Measurements from ENCODE around the gene PNRC1.
"Not testable (repeated sequence)": the region's sequence is repeated elsewhere in the genome, so short reads cannot be mapped to it uniquely, and the experiment has no call there.

PNRC1 gene

GRCh38 chr6:89098461-89098860 is 17.9 kb downstream of the PNRC1 start:
- FAIRE-seq (no peak), DNase-seq (ENCODE audit: insufficient read length, low spot score) (no peak)

GRCh38 chr6:89100114-89100513 is 19.6 kb downstream of the PNRC1 start:
- no peak for DNase-seq (ENCODE audit: insufficient read length, low spot score)

GRCh38 chr6:89110284-89110683 is 29.7 kb downstream of the PNRC1 start:
- FAIRE-seq (no peak), DNase-seq (ENCODE audit: insufficient read length, low spot score) (no peak)

More at GRCh38 chr6:89100114-89100513, 19.6 kb downstream of the PNRC1 start:
- FAIRE-seq, result no peak

- DNase-seq (ENCODE audit: insufficient read length, low spot score), result no peak
- no peak for FAIRE-seq
Measured at GRCh38 chr6:89111933-89112332, 31.4 kb downstream of the PNRC1 start.

GRCh38 chr6:89116702-89117101 is 36.2 kb downstream of the PNRC1 start:
- DNase-seq (ENCODE audit: insufficient read length, low spot score) (no peak), FAIRE-seq (no peak)

GRCh38 chr6:89117211-89118108 is 36.9 kb downstream of the PNRC1 start, which contains the start of gene SRSF12:
Gene SRSF12 (minus strand): TSS chr6:89118071. CDS start chr6:89117887, 184 bp downstream.
- FAIRE-seq (peak; percentile 26), DNase-seq (ENCODE audit: insufficient read length, low spot score) (peak; percentile 93)

GRCh38 chr6:89118931-89119330 is 38.4 kb downstream of the PNRC1 start:
- no peak for FAIRE-seq

GRCh38 chr6:89120371-89120770 is 39.8 kb downstream of the PNRC1 start:
- DNase-seq (ENCODE audit: insufficient read length, low spot score) (no peak), FAIRE-seq (no peak)

More at GRCh38 chr6:89118931-89119330, 38.4 kb downstream of the PNRC1 start:
- DNase-seq (ENCODE audit: insufficient read length, low spot score), result no peak

- peak; percentile 14 for FAIRE-seq
- no peak for DNase-seq (ENCODE audit: insufficient read length, low spot score)
Measured at GRCh38 chr6:89121934-89122333, 41.4 kb downstream of the PNRC1 start.

GRCh38 chr6:89122625-89123024 is 42.1 kb downstream of the PNRC1 start:
- DNase-seq (ENCODE audit: insufficient read length, low spot score), result no peak
- FAIRE-seq, result peak; percentile 76

- not testable (repeated sequence) for DNase-seq (ENCODE audit: insufficient read length, low spot score); FAIRE-seq
Measured at GRCh38 chr6:89128256-89128671, 47.7 kb downstream of the PNRC1 start.

GRCh38 chr6:89131599-89131998 is 51.0 kb downstream of the PNRC1 start:
- DNase-seq (ENCODE audit: insufficient read length, low spot score), result no peak
- FAIRE-seq, result no peak

- DNase-seq (ENCODE audit: insufficient read length, low spot score), result no peak
Measured at GRCh38 chr6:89132057-89132456, 51.5 kb downstream of the PNRC1 start.

GRCh38 chr6:89133981-89134380 is 53.4 kb downstream of the PNRC1 start:
- DNase-seq (ENCODE audit: insufficient read length, low spot score), result no peak
- no peak for FAIRE-seq

More at GRCh38 chr6:89132057-89132456, 51.5 kb downstream of the PNRC1 start:
- no peak for FAIRE-seq

GRCh38 chr6:89134723-89135122 is 54.2 kb downstream of the PNRC1 start:
- DNase-seq (ENCODE audit: insufficient read length, low spot score), result no peak

More at GRCh38 chr6:89134723-89135122, 54.2 kb downstream of the PNRC1 start:
- FAIRE-seq, result no peak

All from GM19239 (cell line).